ENCODE data around the gene HTR4. TPM values are rescaled to one million over a fixed set of nuclear protein-coding genes. Genes with fewer than 3 reads are reported as not detected.

Gene HTR4
- total and polyA plus RNA-seq, 4 donors, result 0.17 to 0.18 TPM; not detected in 2

GRCh38 chr5:148541054-148541835 lies 113.1 kb downstream of the HTR4 start:
- TF ChIP-seq, protein P1, sequence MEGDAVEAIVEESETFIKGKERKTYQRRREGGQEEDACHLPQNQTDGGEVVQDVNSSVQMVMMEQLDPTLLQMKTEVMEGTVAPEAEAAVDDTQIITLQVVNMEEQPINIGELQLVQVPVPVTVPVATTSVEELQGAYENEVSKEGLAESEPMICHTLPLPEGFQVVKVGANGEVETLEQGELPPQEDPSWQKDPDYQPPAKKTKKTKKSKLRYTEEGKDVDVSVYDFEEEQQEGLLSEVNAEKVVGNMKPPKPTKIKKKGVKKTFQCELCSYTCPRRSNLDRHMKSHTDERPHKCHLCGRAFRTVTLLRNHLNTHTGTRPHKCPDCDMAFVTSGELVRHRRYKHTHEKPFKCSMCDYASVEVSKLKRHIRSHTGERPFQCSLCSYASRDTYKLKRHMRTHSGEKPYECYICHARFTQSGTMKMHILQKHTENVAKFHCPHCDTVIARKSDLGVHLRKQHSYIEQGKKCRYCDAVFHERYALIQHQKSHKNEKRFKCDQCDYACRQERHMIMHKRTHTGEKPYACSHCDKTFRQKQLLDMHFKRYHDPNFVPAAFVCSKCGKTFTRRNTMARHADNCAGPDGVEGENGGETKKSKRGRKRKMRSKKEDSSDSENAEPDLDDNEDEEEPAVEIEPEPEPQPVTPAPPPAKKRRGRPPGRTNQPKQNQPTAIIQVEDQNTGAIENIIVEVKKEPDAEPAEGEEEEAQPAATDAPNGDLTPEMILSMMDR (IDR thresholded peaks at IDR 0.05; ENCODE audit: control extremely low read depth, extremely low read depth), result no peak
- ATAC-seq (ENCODE audit: insufficient read depth, low FRiP score), result no peak
- DNase-seq, result no peak
- 75 to 85% methylated on average over 6 of the region's 6 CpGs for WGBS, 2 donors
- Histone ChIP-seq H3K27ac (ENCODE audit: low read depth in 1 of 2, low read length in 1 of 2) (no peak overlapping the region), H3K27me3 (ENCODE audit: control insufficient read depth in 3 of 3, insufficient read depth in 3 of 3, low read length in 2 of 3) (no peaks in the 10 kb centered on the region), H3K36me3 (ENCODE audit: control insufficient read depth in 4 of 4, insufficient read depth in 4 of 4, low read length in 4 of 4) (no peaks in the 10 kb centered on the region), H3K9me3 (ENCODE audit: control insufficient read depth in 4 of 4, insufficient read depth in 3 of 4, low read length in 3 of 4) (peaks cover 0 to 4% (median 1%) of the 10 kb centered on the region in 4 donors), H3K4me1 (ENCODE audit: control insufficient read depth in 5 of 5, insufficient read depth in 5 of 5, low read length in 5 of 5) (peaks cover 0 to 6% (median 0%) of the 10 kb centered on the region in 5 donors), H3K4me3 (no peak overlapping the region), H3K9ac (ENCODE audit: insufficient read depth in 1 of 2, low read length in 2 of 2) (no peak overlapping the region)

DNA sequence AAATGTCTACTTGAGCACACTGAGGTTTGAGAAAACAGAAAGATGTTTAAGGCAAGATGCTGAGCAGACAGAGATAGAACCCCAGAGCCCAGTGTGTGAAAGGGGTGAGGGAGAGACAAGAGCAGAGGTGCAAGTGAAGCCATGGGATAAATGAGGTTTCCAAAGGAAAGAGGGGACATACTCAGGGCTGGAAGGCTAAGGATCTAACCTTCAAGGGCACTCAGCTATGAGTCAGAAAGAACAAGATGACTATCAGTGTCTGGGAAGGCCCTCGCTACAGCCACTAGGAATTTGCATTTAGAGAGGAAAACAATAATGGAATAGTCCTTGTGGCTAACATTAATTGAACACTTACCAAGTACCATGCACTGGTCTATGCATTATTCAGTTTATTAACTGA lies 113.7 kb downstream of the HTR4 start:
- Histone ChIP-seq H3K4me1 (ENCODE audit: control insufficient read depth in 5 of 5, insufficient read depth in 5 of 5, low read length in 5 of 5) (peaks cover 0 to 6% (median 0%) of the 10 kb centered on the region in 5 donors), H3K36me3 (ENCODE audit: control insufficient read depth in 4 of 4, insufficient read depth in 4 of 4, low read length in 4 of 4) (no peaks in the 10 kb centered on the region), H3K4me3 (no peak overlapping the region), H3K27ac (ENCODE audit: low read depth in 1 of 2, low read length in 1 of 2) (no peak overlapping the region), H3K27me3 (ENCODE audit: control insufficient read depth in 3 of 3, insufficient read depth in 3 of 3, low read length in 2 of 3) (no peaks in the 10 kb centered on the region), H3K9ac (ENCODE audit: insufficient read depth in 1 of 2, low read length in 2 of 2) (no peak overlapping the region), H3K9me3 (ENCODE audit: control insufficient read depth in 4 of 4, insufficient read depth in 3 of 4, low read length in 3 of 4) (peaks cover 0 to 4% (median 1%) of the 10 kb centered on the region in 4 donors)
- no peak for DNase-seq
- no peak for ATAC-seq (ENCODE audit: insufficient read depth, low FRiP score)
- 94 to 97% methylated on average over 1 of the region's 1 CpG for WGBS, 2 donors
- TF ChIP-seq, protein P1 (IDR thresholded peaks at IDR 0.05; ENCODE audit: control extremely low read depth, extremely low read depth), result no peak

DNA sequence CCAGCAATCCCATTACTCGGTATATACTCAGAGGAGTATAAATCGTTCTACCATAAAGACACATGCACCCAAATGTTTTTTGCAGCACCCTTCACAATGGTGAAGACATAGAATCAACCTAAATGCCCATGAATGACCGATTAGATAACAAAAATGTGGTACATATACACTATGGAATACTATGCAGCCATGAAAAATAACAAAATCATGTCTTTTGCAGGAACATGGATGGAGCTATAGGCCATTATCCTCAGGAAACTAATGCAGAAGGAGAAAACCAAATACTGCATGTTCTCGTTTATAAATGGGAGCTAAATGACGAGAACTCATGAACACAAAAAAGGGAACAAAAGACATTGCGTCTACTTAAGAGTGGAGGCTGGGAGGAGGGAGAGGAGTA lies 114.5 kb downstream of the HTR4 start:
- 86 to 91% methylated on average over 6 of the region's 6 CpGs for WGBS, 2 donors
- ATAC-seq (ENCODE audit: insufficient read depth, low FRiP score), result no peak

More for the DNA sequence above, 114.5 kb downstream of the HTR4 start:
- H3K36me3 ChIP-seq (ENCODE audit: control insufficient read depth in 4 of 4, insufficient read depth in 4 of 4, low read length in 4 of 4), result no peaks in the 10 kb centered on the region
- no peak overlapping the region for H3K9ac ChIP-seq (ENCODE audit: insufficient read depth in 1 of 2, low read length in 2 of 2)
- no peaks in the 10 kb centered on the region for H3K27me3 ChIP-seq (ENCODE audit: control insufficient read depth in 3 of 3, insufficient read depth in 3 of 3, low read length in 2 of 3)
- TF ChIP-seq, protein P1 (IDR thresholded peaks at IDR 0.05; ENCODE audit: control extremely low read depth, extremely low read depth), result no peak
- H3K27ac ChIP-seq (ENCODE audit: low read depth in 1 of 2, low read length in 1 of 2), result no peak overlapping the region
- H3K4me3 ChIP-seq, result no peak overlapping the region
- no peak for DNase-seq
- peaks cover 0 to 2% (median 0%) of the 10 kb centered on the region in 5 donors for H3K4me1 ChIP-seq (ENCODE audit: control insufficient read depth in 5 of 5, insufficient read depth in 5 of 5, low read length in 5 of 5)
- peaks cover 0 to 4% (median 2%) of the 10 kb centered on the region in 4 donors for H3K9me3 ChIP-seq (ENCODE audit: control insufficient read depth in 4 of 4, insufficient read depth in 3 of 4, low read length in 3 of 4)
